GM18508 (cell line): ENCODE results near the gene WNT2.
"Not testable (repeated sequence)": the region's sequence is repeated elsewhere in the genome, so short reads cannot be mapped to it uniquely, and the experiment has no call there.

Experiments used
- ATAC-seq: cut with Tn5 transposase; IDR thresholded peaks from one replicate; pipeline ENCODE4 v1.9.1; 2021; ENCODE audit warnings: moderate number of reproducible peaks; ENCODE audit not compliant: insufficient read depth, unreplicated experiment

Gene WNT2

GRCh38 chr7:117270371-117270770, 52.5 kb downstream of the WNT2 start:
- ATAC-seq: no peak

GRCh38 chr7:117269886-117270285, 53.0 kb downstream of the WNT2 start:
- ATAC-seq: no peak

- ATAC-seq: no peak
Observed at GRCh38 chr7:117269417-117269816, 53.4 kb downstream of the WNT2 start.

- no peak for ATAC-seq
Observed at GRCh38 chr7:117264716-117265115, 58.1 kb downstream of the WNT2 start.

- no peak for ATAC-seq
Observed at GRCh38 chr7:117262546-117262945, 60.3 kb downstream of the WNT2 start.

GRCh38 chr7:117259615-117260014, 63.2 kb downstream of the WNT2 start:
- ATAC-seq: no peak

GRCh38 chr7:117251687-117252086, 71.2 kb downstream of the WNT2 start:
- peak; percentile 53 for ATAC-seq

GRCh38 chr7:117250801-117251200, 72.1 kb downstream of the WNT2 start:
- ATAC-seq: no peak

- no peak for ATAC-seq
Observed at GRCh38 chr7:117250245-117250644, 72.6 kb downstream of the WNT2 start.

- no peak for ATAC-seq
Observed at GRCh38 chr7:117249696-117250095, 73.2 kb downstream of the WNT2 start.

- ATAC-seq: no peak
Observed at GRCh38 chr7:117248829-117249228, 74.0 kb downstream of the WNT2 start.

- ATAC-seq: no peak
Observed at GRCh38 chr7:117247809-117248208, 75.0 kb downstream of the WNT2 start.

GRCh38 chr7:117245703-117246102, 77.2 kb downstream of the WNT2 start:
- not testable (repeated sequence) for ATAC-seq

GRCh38 chr7:117243390-117243789, 79.5 kb downstream of the WNT2 start:
- ATAC-seq: no peak

GRCh38 chr7:117241088-117241487, 81.8 kb downstream of the WNT2 start:
- no peak for ATAC-seq

GRCh38 chr7:117238937-117239336, 83.9 kb downstream of the WNT2 start:
- ATAC-seq: no peak

- no peak for ATAC-seq
Observed at GRCh38 chr7:117238472-117238871, 84.4 kb downstream of the WNT2 start.

- ATAC-seq: no peak
Observed at GRCh38 chr7:117237646-117238045, 85.2 kb downstream of the WNT2 start.

GRCh38 chr7:117231047-117231359, 91.9 kb downstream of the WNT2 start:
- ATAC-seq: no peak

GRCh38 chr7:117230276-117231046, 92.4 kb downstream of the WNT2 start:
- peak; percentile 76 for ATAC-seq

- ATAC-seq: no peak
Observed at GRCh38 chr7:117229350-117229749, 93.5 kb downstream of the WNT2 start.

GRCh38 chr7:117227091-117227490, 95.8 kb downstream of the WNT2 start:
- no peak for ATAC-seq

GRCh38 chr7:117225536-117225935, 97.3 kb downstream of the WNT2 start:
- ATAC-seq: no peak
